ENCODE results near the gene SLC26A11. TPM values are rescaled to one million over a fixed set of nuclear protein-coding genes. Genes with fewer than 3 reads are reported as not detected.

SLC26A11 gene
- total RNA-seq, 1 donor from 2014 or later: 16.1 TPM

GRCh38 chr17:80220736-80221215 lies 549 bp downstream of the SLC26A11 start:
- DNase-seq (ENCODE audit: low read depth) (no peak), FAIRE-seq (no peak)
- TF ChIP-seq CTCF (IDR thresholded peaks at IDR 0.05; ENCODE audit: insufficient read depth, low read depth, low read length) (no peak), EZH2 (IDR thresholded peaks at IDR 0.05; ENCODE audit: insufficient read depth, low read length) (no peak)
- Histone ChIP-seq H4K20me1 (ENCODE audit: insufficient read depth, low read length) (peaks cover 19% of the 10 kb centered on the region), H3K9ac (ENCODE audit: low read length) (no peak overlapping the region), H2AFZ (ENCODE audit: low read depth, low read length) (peak overlapping the region; percentile 71), H3K4me3 (ENCODE audit: insufficient read depth, low read depth, low read length) (peak overlapping the region; percentile 58), H3K4me2 (ENCODE audit: low read length) (peak overlapping the region; percentile 91), H3K9me3 (ENCODE audit: insufficient read depth, low read depth, low read length) (no peaks in the 10 kb centered on the region), H3K79me2 (ENCODE audit: insufficient read depth, low read length) (no peaks in the 10 kb centered on the region), H3K27ac (ENCODE audit: low read depth, low read length) (no peak overlapping the region), H3K4me1 (ENCODE audit: insufficient read depth, low read length) (peaks cover 10% of the 10 kb centered on the region), H3K27me3 (ENCODE audit: insufficient read depth, low read length) (no peaks in the 10 kb centered on the region), H3K36me3 (ENCODE audit: insufficient read depth, low read length) (no peaks in the 10 kb centered on the region)
- no peaks in the 10 kb centered on the region for H3K27me3 Mint-ChIP-seq (ENCODE audit: low read depth, unreplicated experiment)
- peaks cover 3% of the 10 kb centered on the region for H3K4me1 Mint-ChIP-seq (ENCODE audit: low read depth, unreplicated experiment)
- peak overlapping the region; percentile 87 for H3K4me3 Mint-ChIP-seq (ENCODE audit: unreplicated experiment)
- no peaks in the 10 kb centered on the region for H3K9me3 Mint-ChIP-seq (ENCODE audit: unreplicated experiment)
- no peak overlapping the region for H3K27ac Mint-ChIP-seq (ENCODE audit: unreplicated experiment)
- peaks cover 13% of the 10 kb centered on the region for H3K36me3 Mint-ChIP-seq (ENCODE audit: low read depth, unreplicated experiment)

GRCh38 chr17:80221351-80222105 lies 1.3 kb downstream of the SLC26A11 start:
- Histone ChIP-seq H3K27ac (ENCODE audit: low read depth, low read length) (no peak overlapping the region), H3K4me3 (ENCODE audit: insufficient read depth, low read depth, low read length) (no peak overlapping the region), H3K36me3 (ENCODE audit: insufficient read depth, low read length) (no peaks in the 10 kb centered on the region), H3K9me3 (ENCODE audit: insufficient read depth, low read depth, low read length) (no peaks in the 10 kb centered on the region), H4K20me1 (ENCODE audit: insufficient read depth, low read length) (peaks cover 19% of the 10 kb centered on the region), H3K9ac (ENCODE audit: low read length) (no peak overlapping the region), H2AFZ (ENCODE audit: low read depth, low read length) (no peak overlapping the region), H3K4me1 (ENCODE audit: insufficient read depth, low read length) (peaks cover 10% of the 10 kb centered on the region), H3K27me3 (ENCODE audit: insufficient read depth, low read length) (no peaks in the 10 kb centered on the region), H3K4me2 (ENCODE audit: low read length) (peak overlapping the region; percentile 91), H3K79me2 (ENCODE audit: insufficient read depth, low read length) (no peaks in the 10 kb centered on the region)
- no peaks in the 10 kb centered on the region for H3K9me3 Mint-ChIP-seq (ENCODE audit: unreplicated experiment)
- H3K4me3 Mint-ChIP-seq (ENCODE audit: unreplicated experiment): peak overlapping the region; percentile 87
- peaks cover 15% of the 10 kb centered on the region for H3K36me3 Mint-ChIP-seq (ENCODE audit: low read depth, unreplicated experiment)
- no peak for TF ChIP-seq CTCF (IDR thresholded peaks at IDR 0.05; ENCODE audit: insufficient read depth, low read depth, low read length)
- TF ChIP-seq EZH2 (IDR thresholded peaks at IDR 0.05; ENCODE audit: insufficient read depth, low read length): no peak
- H3K4me1 Mint-ChIP-seq (ENCODE audit: low read depth, unreplicated experiment): peaks cover 3% of the 10 kb centered on the region
- H3K27me3 Mint-ChIP-seq (ENCODE audit: low read depth, unreplicated experiment): no peaks in the 10 kb centered on the region
- no peak for FAIRE-seq
- peak overlapping the region; percentile 7 for H3K27ac Mint-ChIP-seq (ENCODE audit: unreplicated experiment)
- no peak for DNase-seq (ENCODE audit: low read depth)
